A549 (cell line): ENCODE measurements around the gene ZDHHC18. TPM values are rescaled to one million over a fixed set of nuclear protein-coding genes. Genes with fewer than 3 reads are reported as not detected.

ENCODE experiments used
- ATAC-seq, 2 experiments: fragments of 200-7000 bp in 1 of 2; fragments of >200 bp in 1 of 2; cut with Nextera tagmentation in 1 of 2; cut with Tn5 transposase in 1 of 2; 3 replicates each; pipeline versions ENCODE4 v1.8.0 to v1.9.1; 2018 to 2020; ENCODE audit warnings: mild to moderate bottlenecking in 1 of 2, moderate library complexity in 1 of 2
- CTCF ChIA-PET: fragments of 300-600 bp; sonication (Branson Sonifier 250); formaldehyde crosslinking; extraction: SDS; loops from one replicate; lab custom pipeline; 2021; ENCODE audit warnings: antibody characterized with exemption, inconsistent platforms; lab: Yijun Ruan, JAX
- POLR2A ChIA-PET: fragments of 350-600 bp; formaldehyde crosslinking; extraction: SDS; loops from one replicate; lab custom pipeline; 2021; ENCODE audit warnings: antibody characterized with exemption, inconsistent platforms; lab: Yijun Ruan, JAX
- DNase-seq, 2 experiments: peaks; one replicate each; pipeline versions ENCODE4 v3.0.0 to v3.0.0-alpha.2; 2011 to 2016; ENCODE audit warnings: low read depth in 1 of 2, low spot score in 1 of 2
- FAIRE-seq: peaks from 2 replicates; lab custom pipeline; 2011; peaks lifted over from hg19 to GRCh38; lab: Jason Lieb, UNC
- H3K27ac ChIP-seq, 2 experiments: fragments of >200 bp; sonication (Bioruptor Twin); formaldehyde crosslinking; 3 replicates each; pipeline ENCODE4 v1.5.1; 2016 to 2017
- H3K4me1 ChIP-seq: fragments of >200 bp; sonication (Bioruptor Twin); formaldehyde crosslinking; 3 replicates; pipeline ENCODE4 v1.6.1; 2016
- H3K4me2 ChIP-seq: fragments of >200 bp; sonication (Bioruptor Twin); formaldehyde crosslinking; 3 replicates; pipeline ENCODE4 v1.6.1; 2016
- H3K4me3 ChIP-seq: fragments of >200 bp; sonication (Bioruptor Twin); formaldehyde crosslinking; 3 replicates; pipeline ENCODE4 v1.5.1; 2016
- H3K9me3 ChIP-seq: fragments of >200 bp; sonication (Bioruptor Twin); formaldehyde crosslinking; 3 replicates; pipeline ENCODE4 v1.6.1; 2016
- CBX2 ChIP-seq: fragments of 200-600 bp; sonication (generic); IDR thresholded peaks from 2 replicates; pipeline ENCODE4 v1.6.1; 2016; ENCODE audit warnings: low read depth, mild to moderate bottlenecking, borderline replicate concordance
- CEBPB ChIP-seq, 2 experiments: fragments of >200 bp in 1 of 2; sonication (Bioruptor Twin) in 1 of 2; formaldehyde crosslinking in 1 of 2; IDR thresholded peaks; 2 replicates each; pipeline ENCODE4 v1.6.1; 2012 to 2016
- CTCF ChIP-seq: fragments of >200 bp; sonication (Bioruptor Twin); formaldehyde crosslinking; IDR thresholded peaks from 3 replicates; pipeline ENCODE4 v1.5.1; 2016
- EHMT2 ChIP-seq: fragments of 200-600 bp; sonication (generic); IDR thresholded peaks from 2 replicates; pipeline ENCODE4 v1.6.1; 2016; ENCODE audit warnings: antibody characterized with exemption, low read depth, mild to moderate bottlenecking, moderate library complexity
- ELK1 ChIP-seq: fragments of 150-350 bp; IDR thresholded peaks from 2 replicates; pipeline ENCODE4 v1.6.1; 2014; ENCODE audit warnings: low read depth, mild to moderate bottlenecking, low read length
- FOSB ChIP-seq: fragments of 250-450 bp; sonication (Bioruptor Pico); IDR thresholded peaks from 2 replicates; pipeline ENCODE4 v1.5.0; 2020; ENCODE audit warnings: mild to moderate bottlenecking, moderate library complexity
- GATA3 ChIP-seq: IDR thresholded peaks from 2 replicates; pipeline ENCODE4 v1.6.1; 2012; ENCODE audit warnings: borderline replicate concordance
- HDAC2 ChIP-seq: fragments of 200-600 bp; sonication (generic); IDR thresholded peaks from 2 replicates; pipeline ENCODE4 v1.6.1; 2016
- HMGXB4 ChIP-seq: fragments of 250-450 bp; sonication (Bioruptor Pico); IDR thresholded peaks from 2 replicates; pipeline ENCODE4 v1.5.0; 2021; ENCODE audit warnings: mild to moderate bottlenecking, moderate library complexity, borderline replicate concordance
- HOXA7 ChIP-seq: fragments of 250-450 bp; sonication (Bioruptor Pico); IDR thresholded peaks from 2 replicates; pipeline ENCODE4 v1.5.0; 2020; ENCODE audit warnings: mild to moderate bottlenecking, moderate library complexity
- HOXB13 ChIP-seq: fragments of 250-450 bp; sonication (Bioruptor Pico); IDR thresholded peaks from 2 replicates; pipeline ENCODE4 v1.5.0; 2020; ENCODE audit warnings: low read depth, mild to moderate bottlenecking, moderate library complexity
- HOXB5 ChIP-seq: fragments of 250-450 bp; sonication (Bioruptor Pico); IDR thresholded peaks from 2 replicates; pipeline ENCODE4 v1.5.0; 2020; ENCODE audit warnings: mild to moderate bottlenecking, moderate library complexity
- JUN ChIP-seq, 2 experiments: fragments of >200 bp; sonication (Bioruptor Twin); formaldehyde crosslinking; IDR thresholded peaks; 2 replicates in 1 of 2; 3 replicates in 1 of 2; pipeline ENCODE4 v1.6.1; 2016 to 2017
- MAZ ChIP-seq: fragments of 150-350 bp; IDR thresholded peaks from 2 replicates; pipeline ENCODE4 v1.6.1; 2014; ENCODE audit warnings: antibody characterized with exemption, low read depth, low read length, borderline replicate concordance
- NPAS2 ChIP-seq: fragments of 250-450 bp; sonication (Bioruptor Pico); IDR thresholded peaks from 2 replicates; pipeline ENCODE4 v1.8.0; 2022; ENCODE audit warnings: mild to moderate bottlenecking, moderate library complexity, borderline replicate concordance
- PHF8 ChIP-seq: fragments of 200-600 bp; sonication (generic); IDR thresholded peaks from 2 replicates; pipeline ENCODE4 v1.6.1; 2016; ENCODE audit warnings: low read depth, mild to moderate bottlenecking, antibody characterized with exemption, moderate library complexity, borderline replicate concordance
- RAD21 ChIP-seq, 2 experiments: fragments of >200 bp in 1 of 2; sonication (Bioruptor Twin) in 1 of 2; formaldehyde crosslinking in 1 of 2; IDR thresholded peaks in 1 of 2; conservative IDR thresholded peaks in 1 of 2; 2 replicates in 1 of 2; 3 replicates in 1 of 2; pipeline ENCODE4 v1.6.1; 2012 to 2018; ENCODE audit warnings: inconsistent platforms in 1 of 2
- RARB ChIP-seq: fragments of 250-450 bp; sonication (Bioruptor Pico); IDR thresholded peaks from 2 replicates; pipeline ENCODE4 v1.8.0; 2021; ENCODE audit warnings: mild to moderate bottlenecking, moderate library complexity
- RNF2 ChIP-seq: fragments of 200-600 bp; sonication (generic); IDR thresholded peaks from 2 replicates; pipeline ENCODE4 v1.6.1; 2016; ENCODE audit warnings: low read depth, mild to moderate bottlenecking, antibody characterized with exemption, moderate library complexity, borderline replicate concordance
- SREBF2 ChIP-seq: fragments of 450-650 bp; IDR thresholded peaks from 2 replicates; pipeline ENCODE4 v1.6.1; 2014; ENCODE audit warnings: mild to moderate bottlenecking, moderate library complexity
- TFCP2L1 ChIP-seq: fragments of 250-450 bp; sonication (Bioruptor Pico); IDR thresholded peaks from 2 replicates; pipeline ENCODE4 v1.5.0; 2021; ENCODE audit warnings: mild to moderate bottlenecking
- ZFP36 ChIP-seq: fragments of 450-650 bp; IDR thresholded peaks from 2 replicates; pipeline ENCODE4 v1.6.1; 2014; ENCODE audit warnings: borderline replicate concordance; ENCODE audit not compliant: partially characterized antibody
- ZNF302 ChIP-seq: fragments of 250-450 bp; sonication (Bioruptor Pico); IDR thresholded peaks from 2 replicates; pipeline ENCODE4 v1.9.0; 2021; ENCODE audit warnings: inconsistent platforms, mild to moderate bottlenecking, moderate library complexity
- WGBS: methylation state at CpG from one replicate; pipeline ENCODE4 v1.1.6; 2017; ENCODE audit errors: missing lambda C conversion rate; 5-methylcytosine and 5-hydroxymethylcytosine counted together
- polyA plus RNA-seq, 4 experiments: library from polyadenylated mRNA; depleted of rRNA in 3 of 4; stranded (reverse); fragments of >200 nt; fragmentation: RNase III in 1 of 4; extraction: RNeasy Plus Mini Kit Qiagen cat#74134 plus additional on column Dnase treatment in 1 of 4; gene quantifications; 2 replicates in 3 of 4; 3 replicates in 1 of 4; pipeline ENCODE4 v1.2.3, GENCODE V29; 2011 to 2017

ZDHHC18 gene
- polyA plus RNA-seq, 2 of the 4 experiments (the other 2 are of a cell fraction), result 16.2 to 20.0 TPM

GRCh38 chr1:26790551-26790953 lies 35.9 kb upstream of the ZDHHC18 start:
- POLR2A ChIA-PET, result no interaction called here
- DNase-seq, result no peak
- WGBS, result 63% methylated on average over 5 of the region's 5 CpGs
- no peak for FAIRE-seq
- TF ChIP-seq RARB (CRISPR knock-in tag) (no peak), GATA3 (no peak), SREBF2 (no peak), FOSB (no peak), CTCF (no peak), HOXA7 (no peak), HOXB13 (CRISPR knock-in tag) (no peak), CEBPB (IDR thresholded peaks at IDR 0.05) (no peak), HMGXB4 (CRISPR knock-in tag) (no peak), CBX2 (no peak), TFCP2L1 (CRISPR knock-in tag) (no peak), ZFP36 (no peak), HDAC2 (no peak), RAD21 (conservative IDR thresholded peaks at IDR 0.05 in 1 of 2, IDR thresholded peaks at IDR 0.05 in 1 of 2) (no peak), JUN (IDR thresholded peaks at IDR 0.05) (no peak)
- Histone ChIP-seq H3K4me2 (no peak overlapping the region), H3K9me3 (no peaks in the 10 kb centered on the region), H3K27ac (no peak overlapping the region), H3K4me3 (no peak overlapping the region), H3K4me1 (peaks cover 20% of the 10 kb centered on the region)
- ATAC-seq, result no peak
- CTCF ChIA-PET, result interaction anchor here (1.0 to 6.2 kb wide), 13 partner anchors 9 to 196 kb away, joined by 3 to 215 read pairs (median 12); no protein-coding TSS in a partner anchor

DNA sequence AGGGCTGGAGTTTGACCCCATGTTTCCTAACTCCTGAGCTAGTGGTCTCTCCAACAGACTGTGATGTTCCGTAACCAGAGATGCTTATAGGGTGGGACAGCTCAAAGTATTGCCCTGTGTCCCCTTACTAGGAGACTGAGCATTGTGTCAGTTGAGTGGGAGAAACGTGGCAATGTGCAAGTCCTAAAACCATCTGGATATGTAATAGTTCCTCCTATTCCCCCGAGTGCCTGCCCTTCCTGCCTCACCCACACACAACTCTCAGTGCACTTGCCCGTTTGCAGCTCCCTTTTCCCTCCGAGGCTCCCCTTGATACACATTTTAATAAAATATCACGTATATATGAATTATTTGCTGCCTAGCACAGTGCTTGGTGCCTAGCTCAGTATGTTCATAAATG lies 35.3 kb upstream of the ZDHHC18 start:
- DNase-seq (no peak), ATAC-seq (no peak), FAIRE-seq (no peak)
- Histone ChIP-seq H3K4me1 (peaks cover 14% of the 10 kb centered on the region), H3K4me2 (no peak overlapping the region), H3K27ac (no peak overlapping the region), H3K4me3 (no peak overlapping the region), H3K9me3 (no peaks in the 10 kb centered on the region)
- TF ChIP-seq NPAS2 (CRISPR knock-in tag), result no peak
- no peak for TF ChIP-seq RNF2
- no peak for TF ChIP-seq PHF8
- TF ChIP-seq CEBPB (IDR thresholded peaks at IDR 0.05), result no peak
- TF ChIP-seq HOXA7, result no peak
- no peak for TF ChIP-seq EHMT2
- no peak for TF ChIP-seq CTCF
- no peak for TF ChIP-seq JUN (IDR thresholded peaks at IDR 0.05)
- TF ChIP-seq MAZ, result no peak
- no peak for TF ChIP-seq ELK1
- no peak for TF ChIP-seq ZNF302 (CRISPR knock-in tag)
- TF ChIP-seq HOXB5 (CRISPR knock-in tag), result no peak
- CTCF ChIA-PET, result interaction anchor here (0.7 to 6.2 kb wide), 11 partner anchors 9 to 189 kb away, joined by 3 to 215 read pairs (median 12); no protein-coding TSS in a partner anchor
- WGBS, result 63% methylated on average over 6 of the region's 6 CpGs
- POLR2A ChIA-PET, result no interaction called here
